BJ (cell line): ENCODE measurements around the gene CASP8AP2. TPM values are rescaled to one million over a fixed set of nuclear protein-coding genes. Genes with fewer than 3 reads are reported as not detected.
"Not testable (repeated sequence)": the region's sequence is repeated elsewhere in the genome, so short reads cannot be mapped to it uniquely, and the experiment has no call there.

Experiments
- CTCF ChIA-PET: fragments of 350-600 bp; formaldehyde crosslinking; extraction: SDS; loops from one replicate; lab custom pipeline; 2021; ENCODE audit warnings: antibody characterized with exemption, inconsistent platforms; lab: Yijun Ruan, JAX
- POLR2A ChIA-PET: fragments of 300-600 bp; sonication (Branson Sonifier 250); formaldehyde crosslinking; extraction: SDS; loops from one replicate; lab custom pipeline; 2021; ENCODE audit warnings: antibody characterized with exemption; lab: Charles Lee
- DNase-seq: peaks from one replicate; pipeline ENCODE4 v3.0.0-alpha.2; 2011; ENCODE audit warnings: low read depth
- H3K27me3 ChIP-seq: 2 replicates; pipeline ENCODE4 v1.6.0; 2011; ENCODE audit warnings: low read length; ENCODE audit not compliant: control insufficient read depth, insufficient read depth
- H3K36me3 ChIP-seq: 2 replicates; pipeline ENCODE4 v1.5.1; 2011; ENCODE audit warnings: low read length; ENCODE audit not compliant: control insufficient read depth, insufficient read depth
- H3K4me3 ChIP-seq: 2 replicates; pipeline ENCODE4 v1.5.1; 2011; ENCODE audit warnings: low read depth, mild to moderate bottlenecking, control low read depth, low read length
- CTCF ChIP-seq: IDR thresholded peaks from 2 replicates; pipeline ENCODE4 v1.5.1; 2011; ENCODE audit warnings: low read depth, mild to moderate bottlenecking, control low read depth, inconsistent platforms, low read length, moderate library complexity; ENCODE audit not compliant: insufficient read depth
- polyA plus RNA-seq: library from polyadenylated mRNA; depleted of rRNA; stranded (reverse); fragments of >200 nt; gene quantifications from 2 replicates; pipeline ENCODE4 v1.2.3, GENCODE V29; 2011

CASP8AP2 gene
- polyA plus RNA-seq, 1 experiment: 2.7 TPM

GRCh38 chr6:89888138-89888514 is 58.4 kb downstream of the CASP8AP2 start:
- POLR2A ChIA-PET: no interaction called here
- TF ChIP-seq CTCF: no peak
- no peak for DNase-seq
- Histone ChIP-seq H3K36me3 (no peaks in the 10 kb centered on the region), H3K27me3 (peaks cover 3% of the 10 kb centered on the region; the same call in 1 of the 2 replicates), H3K4me3 (no peak overlapping the region)
- CTCF ChIA-PET: no interaction called here

GRCh38 chr6:89888871-89889270 is 59.2 kb downstream of the CASP8AP2 start:
- no peaks in the 10 kb centered on the region for H3K36me3 ChIP-seq
- H3K27me3 ChIP-seq: peaks cover 3% of the 10 kb centered on the region; the same call in 1 of the 2 replicates
- POLR2A ChIA-PET: no interaction called here
- H3K4me3 ChIP-seq: no peak overlapping the region
- DNase-seq: no peak
- CTCF ChIA-PET: no interaction called here
- TF ChIP-seq CTCF: no peak

- H3K36me3 ChIP-seq, H3K27me3 ChIP-seq, POLR2A ChIA-PET, CTCF ChIA-PET, H3K4me3 ChIP-seq, DNase-seq: not testable (repeated sequence)
Measured at GRCh38 chr6:89890845-89891528, 61.3 kb downstream of the CASP8AP2 start.

- POLR2A ChIA-PET, H3K4me3 ChIP-seq, H3K36me3 ChIP-seq, DNase-seq, H3K27me3 ChIP-seq, CTCF ChIA-PET: not testable (repeated sequence)
Measured at GRCh38 chr6:89892577-89892976, 62.9 kb downstream of the CASP8AP2 start.

- CTCF ChIA-PET: no interaction called here
- no peak for DNase-seq
- Histone ChIP-seq H3K4me3 (no peak within 1 kb of the TSS), H3K36me3 (no peaks in the 10 kb centered on the region), H3K27me3 (no peaks in the 10 kb centered on the region; the same call in 1 of the 2 replicates)
- POLR2A ChIA-PET: no interaction called here
- TF ChIP-seq CTCF: no peak
Measured at GRCh38 chr6:89894169-89894568, 64.5 kb downstream of the CASP8AP2 start, which contains the start of gene GJA10. Gene GJA10 (plus strand): TSS chr6:89894469. CDS start chr6:89894469, 0 bp downstream.

GRCh38 chr6:89895276-89895874 is 65.7 kb downstream of the CASP8AP2 start:
- POLR2A ChIA-PET: no interaction called here
- no peak for TF ChIP-seq CTCF
- CTCF ChIA-PET: interaction anchor here (1.0 kb wide), 1 partner anchor 13 kb away, joined by 3 read pairs; no protein-coding TSS in a partner anchor
- Histone ChIP-seq H3K27me3 (no peaks in the 10 kb centered on the region; the same call in 1 of the 2 replicates), H3K36me3 (no peaks in the 10 kb centered on the region), H3K4me3 (no peak overlapping the region)
- DNase-seq: no peak

- POLR2A ChIA-PET, H3K36me3 ChIP-seq, H3K27me3 ChIP-seq, DNase-seq, H3K4me3 ChIP-seq: not testable (repeated sequence)
- CTCF ChIA-PET: interaction anchor here (0.6 to 1.3 kb wide), 2 partner anchors 10 to 12 kb away, joined by 3 read pairs; no protein-coding TSS in a partner anchor
Measured at GRCh38 chr6:89910001-89910901, 80.6 kb downstream of the CASP8AP2 start.
